Ishikawa (cell line): Measurements from ENCODE around the gene NHLRC1.

Experiments used
- CEBPB ChIP-seq: IDR thresholded peaks from 2 replicates; pipeline ENCODE4 v1.6.1; 2012
- CREB1 ChIP-seq: IDR thresholded peaks from 2 replicates; pipeline ENCODE4 v1.6.1; 2012; ENCODE audit warnings: low read depth
- EGR1 ChIP-seq: IDR thresholded peaks from 2 replicates; pipeline ENCODE4 v1.6.1; 2012
- EP300 ChIP-seq: IDR thresholded peaks from 2 replicates; pipeline ENCODE4 v1.6.1; 2012; ENCODE audit warnings: borderline replicate concordance
- FOXM1 ChIP-seq: IDR thresholded peaks from 2 replicates; pipeline ENCODE4 v1.6.1; 2012; ENCODE audit warnings: low read depth, borderline replicate concordance
- NFIC ChIP-seq: IDR thresholded peaks from 2 replicates; pipeline ENCODE4 v1.6.1; 2012
- RAD21 ChIP-seq: IDR thresholded peaks from 2 replicates; pipeline ENCODE4 v1.6.1; 2012; ENCODE audit warnings: low read depth
- TAF1 ChIP-seq: IDR thresholded peaks from 2 replicates; pipeline ENCODE4 v1.6.1; 2012; ENCODE audit warnings: low read depth, mild to moderate bottlenecking
- TCF12 ChIP-seq: IDR thresholded peaks from 2 replicates; pipeline ENCODE4 v1.6.1; 2012; ENCODE audit warnings: low read depth
- TEAD4 ChIP-seq: IDR thresholded peaks from 2 replicates; pipeline ENCODE4 v1.6.1; 2012
- YY1 ChIP-seq: IDR thresholded peaks from 2 replicates; pipeline ENCODE4 v1.6.1; 2012; ENCODE audit warnings: low read depth
- ZBTB7A ChIP-seq: IDR thresholded peaks from 2 replicates; pipeline ENCODE4 v1.6.1; 2012; ENCODE audit warnings: low read depth
- TF ChIP-seq, protein P1 (sequence below): IDR thresholded peaks from 2 replicates; pipeline ENCODE4 v1.6.1; 2012
- TF ChIP-seq, protein P2 (sequence below): IDR thresholded peaks from 2 replicates; pipeline ENCODE4 v1.6.1; 2012
- TF ChIP-seq, protein P3 (sequence below): IDR thresholded peaks from 2 replicates; pipeline ENCODE4 v1.6.1; 2012; ENCODE audit warnings: low read depth, mild to moderate bottlenecking

Gene NHLRC1

GRCh38 chr6:18122128-18123093 is at the start of gene NHLRC1:
Gene NHLRC1 (minus strand): TSS chr6:18122677. CDS start chr6:18122606, 71 bp downstream.
- TF ChIP-seq FOXM1 = no peak
- TF ChIP-seq, protein P1, sequence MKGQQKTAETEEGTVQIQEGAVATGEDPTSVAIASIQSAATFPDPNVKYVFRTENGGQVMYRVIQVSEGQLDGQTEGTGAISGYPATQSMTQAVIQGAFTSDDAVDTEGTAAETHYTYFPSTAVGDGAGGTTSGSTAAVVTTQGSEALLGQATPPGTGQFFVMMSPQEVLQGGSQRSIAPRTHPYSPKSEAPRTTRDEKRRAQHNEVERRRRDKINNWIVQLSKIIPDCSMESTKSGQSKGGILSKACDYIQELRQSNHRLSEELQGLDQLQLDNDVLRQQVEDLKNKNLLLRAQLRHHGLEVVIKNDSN = peak; percentile 92
- TF ChIP-seq NFIC = 0 out of 2 replicates have a peak, but pooled peaks have one; percentile 49
- 0 out of 2 replicates have a peak, but pooled peaks have one; percentile 18 for TF ChIP-seq CREB1
- no peak for TF ChIP-seq TCF12
- TF ChIP-seq, protein P2, sequence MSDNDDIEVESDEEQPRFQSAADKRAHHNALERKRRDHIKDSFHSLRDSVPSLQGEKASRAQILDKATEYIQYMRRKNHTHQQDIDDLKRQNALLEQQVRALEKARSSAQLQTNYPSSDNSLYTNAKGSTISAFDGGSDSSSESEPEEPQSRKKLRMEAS = peak; percentile 98
- TF ChIP-seq, protein P3, sequence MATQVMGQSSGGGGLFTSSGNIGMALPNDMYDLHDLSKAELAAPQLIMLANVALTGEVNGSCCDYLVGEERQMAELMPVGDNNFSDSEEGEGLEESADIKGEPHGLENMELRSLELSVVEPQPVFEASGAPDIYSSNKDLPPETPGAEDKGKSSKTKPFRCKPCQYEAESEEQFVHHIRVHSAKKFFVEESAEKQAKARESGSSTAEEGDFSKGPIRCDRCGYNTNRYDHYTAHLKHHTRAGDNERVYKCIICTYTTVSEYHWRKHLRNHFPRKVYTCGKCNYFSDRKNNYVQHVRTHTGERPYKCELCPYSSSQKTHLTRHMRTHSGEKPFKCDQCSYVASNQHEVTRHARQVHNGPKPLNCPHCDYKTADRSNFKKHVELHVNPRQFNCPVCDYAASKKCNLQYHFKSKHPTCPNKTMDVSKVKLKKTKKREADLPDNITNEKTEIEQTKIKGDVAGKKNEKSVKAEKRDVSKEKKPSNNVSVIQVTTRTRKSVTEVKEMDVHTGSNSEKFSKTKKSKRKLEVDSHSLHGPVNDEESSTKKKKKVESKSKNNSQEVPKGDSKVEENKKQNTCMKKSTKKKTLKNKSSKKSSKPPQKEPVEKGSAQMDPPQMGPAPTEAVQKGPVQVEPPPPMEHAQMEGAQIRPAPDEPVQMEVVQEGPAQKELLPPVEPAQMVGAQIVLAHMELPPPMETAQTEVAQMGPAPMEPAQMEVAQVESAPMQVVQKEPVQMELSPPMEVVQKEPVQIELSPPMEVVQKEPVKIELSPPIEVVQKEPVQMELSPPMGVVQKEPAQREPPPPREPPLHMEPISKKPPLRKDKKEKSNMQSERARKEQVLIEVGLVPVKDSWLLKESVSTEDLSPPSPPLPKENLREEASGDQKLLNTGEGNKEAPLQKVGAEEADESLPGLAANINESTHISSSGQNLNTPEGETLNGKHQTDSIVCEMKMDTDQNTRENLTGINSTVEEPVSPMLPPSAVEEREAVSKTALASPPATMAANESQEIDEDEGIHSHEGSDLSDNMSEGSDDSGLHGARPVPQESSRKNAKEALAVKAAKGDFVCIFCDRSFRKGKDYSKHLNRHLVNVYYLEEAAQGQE = no peak
- TF ChIP-seq CEBPB = no peak
- TF ChIP-seq YY1 = peak; percentile 83
- peak; percentile 32; the same call in 1 of the 2 replicates for TF ChIP-seq TAF1
- TF ChIP-seq RAD21 = peak; percentile 88

GRCh38 chr6:18171871-18172270 is 49.4 kb upstream of the NHLRC1 start:
- TF ChIP-seq TAF1 (no peak), TEAD4 (no peak), NFIC (no peak), YY1 (no peak), FOXM1 (no peak), CEBPB (no peak), RAD21 (no peak)
- TF ChIP-seq, protein P1 = no peak
- TF ChIP-seq, protein P2 = no peak

DNA sequence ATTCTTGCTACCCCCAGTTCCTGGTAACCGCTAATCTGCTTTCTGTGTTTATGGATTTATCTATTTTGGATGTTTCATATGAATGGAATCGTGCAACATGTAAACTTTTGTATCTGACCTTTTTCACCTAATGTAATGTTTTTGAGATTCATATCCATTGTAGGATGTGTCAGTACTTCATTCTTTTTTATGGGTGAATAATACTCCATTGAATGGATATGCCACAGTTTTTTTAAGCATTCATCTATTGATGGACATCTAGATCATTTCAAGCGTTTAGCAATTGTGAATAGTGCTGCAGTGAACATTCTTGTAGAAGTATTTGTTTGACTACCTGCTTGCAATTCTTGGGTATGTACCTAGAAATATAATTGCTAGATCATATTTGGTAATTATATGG is 45.8 kb upstream of the NHLRC1 start:
- no peak for TF ChIP-seq TCF12
- TF ChIP-seq, protein P2 = no peak
- no peak for TF ChIP-seq NFIC
- TF ChIP-seq, protein P1 = no peak

DNA sequence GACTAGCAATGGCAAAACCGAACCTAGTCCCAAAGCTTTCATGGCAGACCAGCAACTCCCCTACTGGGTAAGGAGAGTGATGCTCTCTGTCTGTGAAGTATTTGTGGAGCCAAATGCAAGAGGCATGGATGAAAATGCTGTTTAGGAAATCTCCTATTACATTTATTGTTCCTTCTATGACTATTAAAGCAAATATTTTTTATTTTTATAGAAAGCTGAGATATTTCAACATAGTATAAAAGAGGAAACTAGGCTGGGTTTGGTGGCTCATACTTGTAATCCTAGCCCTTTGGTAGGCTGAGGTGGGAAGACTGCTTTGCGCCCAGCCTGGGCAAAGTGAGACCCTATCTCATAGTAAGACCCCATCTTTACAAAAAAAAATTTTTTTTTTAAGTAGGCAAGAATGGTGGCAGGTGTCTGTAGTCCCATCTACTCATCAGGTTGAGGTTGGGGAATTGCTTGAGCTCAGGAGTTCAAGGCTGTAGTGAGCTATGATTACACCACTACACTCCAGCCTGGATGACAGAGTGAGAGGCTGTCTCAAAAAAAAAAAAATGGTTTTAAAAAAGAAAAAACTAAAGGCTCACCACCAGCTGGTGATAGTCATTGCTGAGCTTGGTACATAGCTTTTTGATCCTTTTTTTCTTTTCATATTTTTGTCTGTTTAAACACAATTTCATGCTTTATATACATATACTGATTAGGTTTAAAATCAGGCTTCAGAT is 44.0 kb upstream of the NHLRC1 start:
- TF ChIP-seq CREB1 = no peak
- no peak for TF ChIP-seq EGR1

- TF ChIP-seq TEAD4 (no peak), TAF1 (no peak), ZBTB7A (no peak), CEBPB (no peak), RAD21 (no peak), CREB1 (no peak), TCF12 (no peak), YY1 (no peak), EP300 (no peak)
- TF ChIP-seq, protein P3 = no peak
Measured at GRCh38 chr6:18165751-18166150, 43.3 kb upstream of the NHLRC1 start.
